Mucosa of stomach (tissue), 1 donor: ENCODE data around the gene SLC17A5.
A peak's percentile ranks its signal among the peaks of the same experiment; 100 is the strongest.
"Not testable (repeated sequence)": the region's sequence is repeated elsewhere in the genome, so short reads cannot be mapped to it uniquely, and the experiment has no call there.

Source experiments
- H3K27me3 ChIP-seq: one replicate; pipeline ENCODE4 v1.7.0; 2013; ENCODE audit warnings: mild to moderate bottlenecking, low read length; ENCODE audit not compliant: control insufficient read depth, insufficient read depth
- H3K36me3 ChIP-seq: one replicate; pipeline ENCODE4 v1.7.0; 2013; ENCODE audit warnings: low read length; ENCODE audit not compliant: control insufficient read depth, insufficient read depth
- H3K4me1 ChIP-seq: one replicate; pipeline ENCODE4 v1.7.0; 2013; ENCODE audit warnings: mild to moderate bottlenecking, low read length; ENCODE audit not compliant: control insufficient read depth, insufficient read depth
- H3K4me3 ChIP-seq: one replicate; pipeline ENCODE4 v1.7.0; 2013; ENCODE audit warnings: low read length
- H3K9ac ChIP-seq: one replicate; pipeline ENCODE4 v1.7.0; 2013; ENCODE audit warnings: mild to moderate bottlenecking, low read length, moderate library complexity
- H3K9me3 ChIP-seq: one replicate; pipeline ENCODE4 v1.7.0; 2013; ENCODE audit warnings: mild to moderate bottlenecking, low read length, moderate library complexity; ENCODE audit not compliant: control insufficient read depth
- donor health status: Pancreatic carcinoma.

SLC17A5 gene

DNA sequence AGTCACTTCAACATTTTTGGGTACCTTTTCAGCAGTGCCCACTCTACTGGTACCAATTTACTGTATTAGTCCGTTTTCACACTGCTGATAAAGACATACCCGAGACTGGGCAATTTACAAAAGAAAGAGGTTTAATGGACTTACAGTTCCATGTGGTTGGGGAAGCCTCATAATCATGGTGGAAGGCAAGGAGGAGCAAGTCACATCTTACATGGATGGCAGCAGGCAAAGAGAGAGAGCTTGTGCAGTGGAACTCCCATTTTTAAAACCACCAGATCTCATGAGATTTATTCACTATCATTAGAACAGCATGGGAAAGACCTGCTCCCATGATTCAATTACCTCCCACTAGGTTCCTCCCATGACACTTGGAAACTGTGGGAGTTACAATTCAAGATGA is 29.8 kb upstream of the SLC17A5 start:
- H3K9me3 ChIP-seq, H3K4me3 ChIP-seq, H3K9ac ChIP-seq, H3K27me3 ChIP-seq, H3K4me1 ChIP-seq, H3K36me3 ChIP-seq: not testable (repeated sequence)

DNA sequence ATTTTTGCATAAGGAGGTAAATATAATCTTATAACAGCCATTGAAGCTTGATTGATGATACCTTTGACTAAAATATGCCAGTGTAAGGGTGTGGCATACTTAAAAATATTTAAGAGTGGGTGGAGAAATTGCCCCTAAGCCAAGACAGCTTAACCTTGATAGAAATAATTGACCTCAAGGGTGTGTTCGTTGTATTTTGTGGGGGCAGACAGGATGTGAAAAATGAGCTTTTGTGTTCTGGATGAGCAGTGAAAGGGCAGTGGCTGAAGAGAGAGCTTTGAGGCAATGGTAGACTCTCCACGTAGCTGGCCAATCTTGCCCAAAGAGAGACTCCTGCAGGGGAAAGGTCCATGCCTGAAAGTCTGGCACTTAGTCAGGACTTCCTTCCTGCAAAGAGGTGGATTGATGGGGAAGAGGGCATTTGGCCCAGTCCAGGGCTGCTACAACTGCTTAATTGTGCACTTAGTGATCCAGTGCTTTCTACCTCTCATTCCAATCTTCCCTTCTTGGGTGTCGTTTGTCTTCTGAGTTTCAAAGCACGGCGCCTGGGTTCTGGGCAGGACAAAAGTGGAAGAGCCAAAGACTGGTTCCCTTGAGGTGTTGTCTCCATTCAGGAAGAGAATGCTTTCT is 26.6 kb upstream of the SLC17A5 start:
- H3K27me3 ChIP-seq: no peaks in the 10 kb centered on the region

GRCh38 chr6:73679846-73680245 is 26.1 kb upstream of the SLC17A5 start:
- H3K4me1 ChIP-seq, H3K36me3 ChIP-seq, H3K4me3 ChIP-seq, H3K27me3 ChIP-seq, H3K9ac ChIP-seq, H3K9me3 ChIP-seq: not testable (repeated sequence)

More for the DNA sequence above, 26.6 kb upstream of the SLC17A5 start:
- no peaks in the 10 kb centered on the region for H3K9me3 ChIP-seq
- H3K36me3 ChIP-seq: no peaks in the 10 kb centered on the region
- no peak overlapping the region for H3K4me3 ChIP-seq
- H3K4me1 ChIP-seq: no peaks in the 10 kb centered on the region
- H3K9ac ChIP-seq: no peak overlapping the region

DNA sequence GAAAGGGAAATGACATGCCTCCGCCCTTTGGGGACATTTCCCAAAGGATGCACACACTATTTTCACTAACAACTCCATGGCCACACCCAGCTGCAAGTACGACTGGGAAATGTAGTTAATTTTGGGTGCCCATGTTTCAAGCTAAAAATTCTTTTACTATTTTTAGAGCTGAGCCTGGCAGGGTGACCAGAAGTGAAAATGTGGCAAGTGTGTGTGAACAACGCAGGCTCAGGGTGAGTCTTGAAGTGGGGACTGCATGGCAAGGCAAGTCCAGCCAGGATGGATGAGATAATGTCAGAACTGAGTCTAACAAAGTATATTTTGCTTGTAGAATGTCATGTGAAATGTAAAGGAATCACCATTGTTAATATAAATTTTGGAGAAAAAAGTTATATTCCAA is 25.2 kb upstream of the SLC17A5 start:
- no peaks in the 10 kb centered on the region for H3K27me3 ChIP-seq
- no peaks in the 10 kb centered on the region for H3K9me3 ChIP-seq
- no peak overlapping the region for H3K4me3 ChIP-seq
- no peaks in the 10 kb centered on the region for H3K4me1 ChIP-seq
- no peak overlapping the region for H3K9ac ChIP-seq
- no peaks in the 10 kb centered on the region for H3K36me3 ChIP-seq

- no peak overlapping the region for H3K4me3 ChIP-seq
- no peak overlapping the region for H3K9ac ChIP-seq
- no peaks in the 10 kb centered on the region for H3K27me3 ChIP-seq
- no peaks in the 10 kb centered on the region for H3K9me3 ChIP-seq
- no peaks in the 10 kb centered on the region for H3K4me1 ChIP-seq
- no peaks in the 10 kb centered on the region for H3K36me3 ChIP-seq
These were observed 21.8 kb upstream of the SLC17A5 start for GRCh38 chr6:73675466-73676098.

- Histone ChIP-seq H3K4me3 (no peak overlapping the region), H3K9ac (no peak overlapping the region), H3K4me1 (peaks cover 4% of the 10 kb centered on the region), H3K9me3 (no peaks in the 10 kb centered on the region), H3K36me3 (no peaks in the 10 kb centered on the region), H3K27me3 (no peaks in the 10 kb centered on the region)
These were observed 18.3 kb upstream of the SLC17A5 start for GRCh38 chr6:73671911-73672685.

DNA sequence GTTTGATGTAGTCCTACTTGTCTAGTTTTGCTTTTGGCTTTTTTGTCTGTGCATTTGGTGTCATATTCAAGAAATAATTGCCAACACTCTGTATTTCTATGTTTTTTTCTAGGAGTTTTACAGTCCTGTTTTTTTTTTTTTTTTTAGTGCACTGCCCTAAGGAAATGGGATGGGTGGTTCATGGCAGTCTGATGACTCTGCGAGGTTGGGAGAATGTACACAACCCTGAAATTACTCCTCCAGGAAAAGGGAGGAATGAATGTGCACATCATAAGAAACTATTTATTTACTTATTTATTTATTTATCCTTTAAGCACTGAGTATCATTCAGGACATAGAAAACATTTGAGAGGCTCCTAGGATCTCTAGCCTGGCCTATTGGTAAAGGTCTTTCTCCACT is 15.2 kb upstream of the SLC17A5 start:
- H3K4me1 ChIP-seq: peaks cover 33% of the 10 kb centered on the region
- no peaks in the 10 kb centered on the region for H3K27me3 ChIP-seq
- no peak overlapping the region for H3K9ac ChIP-seq
- no peak overlapping the region for H3K4me3 ChIP-seq
- H3K36me3 ChIP-seq: no peaks in the 10 kb centered on the region
- H3K9me3 ChIP-seq: no peaks in the 10 kb centered on the region

- no peaks in the 10 kb centered on the region for H3K27me3 ChIP-seq
- no peak overlapping the region for H3K9ac ChIP-seq
- H3K36me3 ChIP-seq: no peaks in the 10 kb centered on the region
- H3K4me1 ChIP-seq: peaks cover 35% of the 10 kb centered on the region
- H3K9me3 ChIP-seq: no peaks in the 10 kb centered on the region
- no peak overlapping the region for H3K4me3 ChIP-seq
These were observed 14.0 kb upstream of the SLC17A5 start for GRCh38 chr6:73667798-73668197.

DNA sequence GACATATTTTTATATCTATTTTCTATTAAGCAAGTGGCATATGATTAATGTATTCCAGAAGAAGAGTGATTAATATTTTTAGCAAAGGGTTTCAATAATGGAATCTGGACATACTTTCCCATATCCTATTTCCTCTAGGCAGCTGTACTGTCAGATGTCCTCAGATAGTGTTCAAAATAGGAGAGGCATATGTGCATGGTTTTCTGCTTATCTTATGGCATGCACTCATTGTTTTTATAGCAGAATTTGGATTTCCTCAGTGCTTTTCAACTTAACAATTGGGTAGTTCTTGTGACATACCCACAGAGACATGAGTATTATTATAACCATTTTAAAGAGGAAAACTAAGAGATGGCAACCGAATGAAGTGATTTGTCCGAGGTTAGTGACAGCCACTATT is 12.6 kb upstream of the SLC17A5 start:
- H3K4me3 ChIP-seq: no peak overlapping the region
- no peaks in the 10 kb centered on the region for H3K27me3 ChIP-seq
- H3K36me3 ChIP-seq: no peaks in the 10 kb centered on the region
- H3K4me1 ChIP-seq: peaks cover 35% of the 10 kb centered on the region
- H3K9ac ChIP-seq: no peak overlapping the region
- H3K9me3 ChIP-seq: no peaks in the 10 kb centered on the region

- no peaks in the 10 kb centered on the region for H3K9me3 ChIP-seq
- H3K4me3 ChIP-seq: no peak overlapping the region
- peaks cover 35% of the 10 kb centered on the region for H3K4me1 ChIP-seq
- H3K9ac ChIP-seq: peak overlapping the region; percentile 22
- no peaks in the 10 kb centered on the region for H3K27me3 ChIP-seq
- H3K36me3 ChIP-seq: no peaks in the 10 kb centered on the region
These were observed 12.0 kb upstream of the SLC17A5 start for GRCh38 chr6:73665686-73666319.

DNA sequence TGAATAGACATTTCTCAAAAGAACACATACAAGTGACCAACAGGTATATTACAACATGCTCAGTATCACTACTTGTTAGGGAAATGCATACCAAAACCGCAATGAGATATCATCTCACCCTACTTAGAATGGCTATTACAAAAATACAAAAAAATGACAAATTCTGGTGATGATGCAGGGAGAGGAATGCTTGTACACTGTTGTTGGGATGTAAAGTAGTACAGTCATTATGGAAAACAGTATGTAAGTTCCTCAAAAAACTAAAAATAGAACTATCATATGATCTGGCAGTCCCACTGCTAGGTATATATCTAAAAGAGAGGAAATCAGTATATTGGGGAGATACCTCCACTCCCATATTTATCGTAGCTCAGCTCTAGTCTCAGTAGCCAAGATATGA is 10.9 kb upstream of the SLC17A5 start:
- no peaks in the 10 kb centered on the region for H3K27me3 ChIP-seq
- H3K4me3 ChIP-seq: no peak overlapping the region
- H3K4me1 ChIP-seq: peaks cover 35% of the 10 kb centered on the region
- H3K9ac ChIP-seq: no peak overlapping the region
- H3K36me3 ChIP-seq: no peaks in the 10 kb centered on the region
- H3K9me3 ChIP-seq: no peaks in the 10 kb centered on the region

DNA sequence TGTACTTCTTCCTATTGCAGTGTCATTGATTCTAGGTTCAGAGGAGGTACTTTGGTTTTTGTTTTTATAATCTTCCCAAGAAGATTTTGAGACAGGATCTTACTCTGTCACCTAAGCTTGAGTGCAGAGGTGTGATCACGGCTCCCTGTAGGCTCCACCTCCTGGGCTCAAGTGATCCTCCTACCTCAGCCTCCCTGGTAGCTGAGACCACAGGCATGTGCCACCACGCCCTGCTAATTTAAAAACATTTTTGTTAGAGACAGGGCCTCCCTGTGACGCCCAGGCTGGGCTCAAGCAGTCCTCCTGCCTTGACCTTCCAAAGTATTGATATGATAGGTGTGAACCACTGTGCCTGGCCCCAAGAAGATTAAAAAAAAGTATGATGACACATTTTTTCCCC is 3.4 kb upstream of the SLC17A5 start:
- Histone ChIP-seq H3K4me1 (peaks cover 7% of the 10 kb centered on the region), H3K4me3 (no peak overlapping the region), H3K9me3 (no peaks in the 10 kb centered on the region), H3K36me3 (no peaks in the 10 kb centered on the region), H3K9ac (no peak overlapping the region), H3K27me3 (no peaks in the 10 kb centered on the region)
